GM18502 (cell line): ENCODE measurements around the gene SEMA3C.

ENCODE experiments used
- ATAC-seq: cut with Tn5 transposase; IDR thresholded peaks from one replicate; pipeline ENCODE4 v1.9.1; 2021; ENCODE audit warnings: mild to moderate bottlenecking; ENCODE audit not compliant: unreplicated experiment, poor library complexity

Gene SEMA3C

GRCh38 chr7:80830584-80831285 is 88.1 kb downstream of the SEMA3C start:
- ATAC-seq: no peak

GRCh38 chr7:80830010-80830409 is 88.8 kb downstream of the SEMA3C start:
- ATAC-seq: no peak

GRCh38 chr7:80829527-80829926 is 89.3 kb downstream of the SEMA3C start:
- no peak for ATAC-seq

GRCh38 chr7:80827239-80827633 is 91.6 kb downstream of the SEMA3C start:
- ATAC-seq: no peak

GRCh38 chr7:80826520-80827238 is 92.2 kb downstream of the SEMA3C start:
- no peak for ATAC-seq

GRCh38 chr7:80825499-80825898 is 93.4 kb downstream of the SEMA3C start:
- no peak for ATAC-seq

GRCh38 chr7:80824253-80824652 is 94.6 kb downstream of the SEMA3C start:
- ATAC-seq: no peak

- ATAC-seq: no peak
These were observed 95.8 kb downstream of the SEMA3C start for GRCh38 chr7:80823057-80823456.

GRCh38 chr7:80821771-80822319 is 97.0 kb downstream of the SEMA3C start:
- ATAC-seq: no peak

- no peak for ATAC-seq
These were observed 99.3 kb downstream of the SEMA3C start for GRCh38 chr7:80819503-80819902.

- ATAC-seq: no peak
These were observed 100.7 kb downstream of the SEMA3C start for GRCh38 chr7:80818181-80818580.

- no peak for ATAC-seq
These were observed 102.0 kb downstream of the SEMA3C start for GRCh38 chr7:80816806-80817205.

GRCh38 chr7:80815733-80816132 is 103.1 kb downstream of the SEMA3C start:
- no peak for ATAC-seq

GRCh38 chr7:80809545-80809944 is 109.3 kb downstream of the SEMA3C start:
- ATAC-seq: no peak

GRCh38 chr7:80807166-80807900 is 111.5 kb downstream of the SEMA3C start:
- no peak for ATAC-seq

GRCh38 chr7:80806663-80807062 is 112.2 kb downstream of the SEMA3C start:
- no peak for ATAC-seq

GRCh38 chr7:80804589-80804988 is 114.3 kb downstream of the SEMA3C start:
- no peak for ATAC-seq

GRCh38 chr7:80802527-80802926 is 116.3 kb downstream of the SEMA3C start:
- ATAC-seq: no peak

- no peak for ATAC-seq
These were observed 123.9 kb downstream of the SEMA3C start for GRCh38 chr7:80794631-80795573.

GRCh38 chr7:80791509-80791929 is 127.3 kb downstream of the SEMA3C start:
- no peak for ATAC-seq
